ENCODE results near the gene RHBDF2. TPM values are rescaled to one million over a fixed set of nuclear protein-coding genes. Genes with fewer than 3 reads are reported as not detected.

RHBDF2 gene
- total and polyA plus RNA-seq, 2 donors (not counting 3 experiments of a cell fraction or from before 2014, with no cell fraction given): 25.5 to 38.5 TPM

DNA sequence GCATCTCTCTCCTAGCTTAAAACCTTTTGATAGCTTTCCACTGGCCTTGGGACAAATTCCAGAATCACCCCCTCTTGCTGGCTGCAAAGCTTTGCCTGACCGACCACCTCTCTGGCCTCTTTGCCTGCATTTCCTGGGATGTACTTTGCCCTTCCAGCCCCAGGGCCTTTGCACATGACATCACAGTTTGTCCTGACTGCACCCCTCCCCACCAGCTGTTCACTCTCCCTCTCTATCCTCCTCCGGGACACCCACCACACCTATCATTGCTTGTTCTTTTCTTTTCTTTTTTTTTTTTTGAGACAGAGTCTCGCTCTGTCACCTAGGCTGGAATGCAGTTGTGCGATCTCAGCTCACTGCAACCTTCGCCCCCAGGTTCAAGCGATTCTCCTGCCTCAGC lies 25.9 kb downstream of the RHBDF2 start:
- intact Hi-C loops (cut with micrococcal nuclease) (no loop called here), dilution Hi-C loops (cut with MboI; ENCODE audit: extremely low pct_ligation_motif_present, low sequenced_read_pairs) (no loop called here)
- no peaks in the 10 kb centered on the region for H3K27me3 ChIP-seq (ENCODE audit: control insufficient read depth in 2 of 2, insufficient read depth in 2 of 2, low read length in 2 of 2)
- H4K20me1 ChIP-seq (replicated peaks; ENCODE audit: control insufficient read depth, extremely low read depth, insufficient read depth, low read length): no peaks in the 10 kb centered on the region
- TF ChIP-seq GATA2 (IDR thresholded peaks at IDR 0.05; ENCODE audit: insufficient read depth, insufficient read length, low read depth, low read length) (no peak), POLR2AphosphoS5 (IDR thresholded peaks at IDR 0.05; ENCODE audit: insufficient read depth, low read depth, low read length) (no peak), MYC (IDR thresholded peaks at IDR 0.05; ENCODE audit: low read depth, low read length) (no peak), POLR2A (IDR thresholded peaks at IDR 0.05; ENCODE audit: low read depth, low read length) (no peak), EZH2 (IDR thresholded peaks at IDR 0.05; ENCODE audit: borderline replicate concordance, low read depth, low read length, severe bottlenecking) (no peak), JUN (IDR thresholded peaks at IDR 0.05; ENCODE audit: borderline replicate concordance, insufficient read depth, insufficient read length, low read depth) (no peak), FOS (IDR thresholded peaks at IDR 0.05; ENCODE audit: borderline replicate concordance, insufficient read depth, low read length) (no peak)
- TF ChIP-seq, protein P1, sequence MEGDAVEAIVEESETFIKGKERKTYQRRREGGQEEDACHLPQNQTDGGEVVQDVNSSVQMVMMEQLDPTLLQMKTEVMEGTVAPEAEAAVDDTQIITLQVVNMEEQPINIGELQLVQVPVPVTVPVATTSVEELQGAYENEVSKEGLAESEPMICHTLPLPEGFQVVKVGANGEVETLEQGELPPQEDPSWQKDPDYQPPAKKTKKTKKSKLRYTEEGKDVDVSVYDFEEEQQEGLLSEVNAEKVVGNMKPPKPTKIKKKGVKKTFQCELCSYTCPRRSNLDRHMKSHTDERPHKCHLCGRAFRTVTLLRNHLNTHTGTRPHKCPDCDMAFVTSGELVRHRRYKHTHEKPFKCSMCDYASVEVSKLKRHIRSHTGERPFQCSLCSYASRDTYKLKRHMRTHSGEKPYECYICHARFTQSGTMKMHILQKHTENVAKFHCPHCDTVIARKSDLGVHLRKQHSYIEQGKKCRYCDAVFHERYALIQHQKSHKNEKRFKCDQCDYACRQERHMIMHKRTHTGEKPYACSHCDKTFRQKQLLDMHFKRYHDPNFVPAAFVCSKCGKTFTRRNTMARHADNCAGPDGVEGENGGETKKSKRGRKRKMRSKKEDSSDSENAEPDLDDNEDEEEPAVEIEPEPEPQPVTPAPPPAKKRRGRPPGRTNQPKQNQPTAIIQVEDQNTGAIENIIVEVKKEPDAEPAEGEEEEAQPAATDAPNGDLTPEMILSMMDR (IDR thresholded peaks at IDR 0.05; ENCODE audit: extremely low read depth in 1 of 2, insufficient read depth in 1 of 2, low read depth in 1 of 2, low read length in 2 of 2): no peak
- TF ChIP-seq, protein P2, sequence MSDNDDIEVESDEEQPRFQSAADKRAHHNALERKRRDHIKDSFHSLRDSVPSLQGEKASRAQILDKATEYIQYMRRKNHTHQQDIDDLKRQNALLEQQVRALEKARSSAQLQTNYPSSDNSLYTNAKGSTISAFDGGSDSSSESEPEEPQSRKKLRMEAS (IDR thresholded peaks at IDR 0.05; ENCODE audit: insufficient read depth, insufficient read length): no peak
- H3K4me3 ChIP-seq (replicated peaks in 1 of 3; ENCODE audit: insufficient read depth in 1 of 3, low read depth in 1 of 3, low read length in 3 of 3): no peak overlapping the region
- no peak overlapping the region for H3K27ac ChIP-seq (ENCODE audit: insufficient read depth, low read depth, low read length)
- H3K4me2 ChIP-seq (ENCODE audit: insufficient read depth, low read length): no peak overlapping the region
- no peaks in the 10 kb centered on the region for H3K9me3 ChIP-seq (replicated peaks; ENCODE audit: control insufficient read depth, insufficient read depth, low read length)
- DNase-seq (ENCODE audit: low read depth, low spot score): no peak
- no peaks in the 10 kb centered on the region for H3K9me1 ChIP-seq (replicated peaks; ENCODE audit: control insufficient read depth, extremely low read depth, insufficient read depth, low read length)
- H3K79me2 ChIP-seq (ENCODE audit: control insufficient read depth, insufficient read depth, low read length): no peaks in the 10 kb centered on the region
- CTCF ChIA-PET: interaction anchor here (0.8 to 1.9 kb wide), 9 partner anchors 8 to 67 kb away, joined by 3 to 6 read pairs (median 3); partner anchors contain the start of gene AANAT
- peaks cover 3% of the 10 kb centered on the region for H3K4me1 ChIP-seq (ENCODE audit: control insufficient read depth, extremely low read depth, insufficient read depth, low read length)
- H3K9ac ChIP-seq (replicated peaks; ENCODE audit: extremely low read depth, insufficient read depth, low read length): no peak overlapping the region
- H3K36me3 ChIP-seq (ENCODE audit: control insufficient read depth in 2 of 2, extremely low read depth in 1 of 2, insufficient read depth in 2 of 2, low read length in 2 of 2): peaks cover 0 to 15% of the 10 kb centered on the region in 2 experiments
- no TSS peak for BruUV-seq (replicated peaks)
- FAIRE-seq: no peak
- POLR2A ChIA-PET: no interaction called here
- no peak overlapping the region for H2AFZ ChIP-seq (ENCODE audit: low read depth, low read length)
